H4 (cell line): ENCODE measurements around the gene KRTAP12-3. TPM values are rescaled to one million over a fixed set of nuclear protein-coding genes. Genes with fewer than 3 reads are reported as not detected.
"Not testable (repeated sequence)": the region's sequence is repeated elsewhere in the genome, so short reads cannot be mapped to it uniquely, and the experiment has no call there.

Source experiments
- DNase-seq: peaks from one replicate; pipeline ENCODE4 v3.0.0-alpha.2; 2015; ENCODE audit warnings: low spot score
- total RNA-seq: library from RNA; depleted of rRNA; stranded (reverse); fragments of >200 nt; shearing (Covaris generic); gene quantifications from 2 replicates; pipeline ENCODE4 v1.2.3, GENCODE V29; 2014

Gene KRTAP12-3
- total RNA-seq, 1 experiment from 2014 or later: not detected

DNA sequence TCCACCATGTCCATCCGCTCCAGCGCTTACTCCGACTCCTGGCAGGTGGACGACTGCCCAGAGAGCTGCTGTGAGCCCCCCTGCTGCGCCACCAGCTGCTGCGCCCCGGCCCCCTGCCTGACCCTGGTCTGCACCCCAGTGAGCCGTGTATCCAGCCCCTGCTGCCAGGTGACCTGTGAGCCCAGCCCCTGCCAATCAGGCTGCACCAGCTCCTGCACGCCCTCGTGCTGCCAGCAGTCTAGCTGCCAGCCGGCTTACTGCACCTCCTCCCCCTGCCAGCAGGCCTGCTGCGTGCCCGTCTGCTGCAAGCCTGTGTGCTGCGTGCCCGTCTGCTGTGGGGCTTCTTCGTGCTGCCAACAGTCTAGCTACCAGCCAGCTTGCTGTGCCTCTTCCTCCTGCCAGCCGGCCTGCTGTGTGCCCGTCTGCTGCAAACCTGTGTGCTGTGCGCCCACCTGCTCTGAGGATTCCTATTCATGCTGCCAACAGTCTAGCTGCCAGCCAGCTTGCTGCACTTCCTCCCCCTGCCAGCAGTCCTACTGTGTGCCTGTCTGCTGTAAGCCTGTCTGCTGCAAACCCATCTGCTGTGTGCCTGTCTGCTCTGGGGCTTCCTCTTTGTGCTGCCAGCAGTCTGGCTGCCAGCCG is 30.4 kb upstream of the KRTAP12-3 start:
- DNase-seq: not testable (repeated sequence)

DNA sequence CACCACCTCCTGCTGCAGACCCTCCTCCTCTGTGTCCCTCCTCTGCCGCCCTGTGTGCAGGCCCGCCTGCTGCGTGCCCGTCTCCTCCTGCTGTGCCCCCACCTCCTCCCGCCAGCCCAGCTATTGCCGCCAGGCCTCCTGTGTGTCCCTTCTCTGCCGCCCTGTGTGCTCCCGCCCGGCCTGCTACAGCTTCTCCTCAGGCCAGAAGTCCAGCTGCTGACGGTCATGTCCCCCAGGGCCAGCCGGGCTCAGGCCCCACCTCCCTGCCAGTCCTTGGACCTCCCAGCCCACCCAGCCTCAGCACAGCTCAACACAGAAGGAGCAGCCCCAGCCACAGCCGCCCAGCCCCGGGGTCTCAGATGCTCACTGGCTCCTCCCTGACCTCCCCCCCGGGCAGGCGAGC is 29.9 kb upstream of the KRTAP12-3 start:
- DNase-seq: not testable (repeated sequence)

DNA sequence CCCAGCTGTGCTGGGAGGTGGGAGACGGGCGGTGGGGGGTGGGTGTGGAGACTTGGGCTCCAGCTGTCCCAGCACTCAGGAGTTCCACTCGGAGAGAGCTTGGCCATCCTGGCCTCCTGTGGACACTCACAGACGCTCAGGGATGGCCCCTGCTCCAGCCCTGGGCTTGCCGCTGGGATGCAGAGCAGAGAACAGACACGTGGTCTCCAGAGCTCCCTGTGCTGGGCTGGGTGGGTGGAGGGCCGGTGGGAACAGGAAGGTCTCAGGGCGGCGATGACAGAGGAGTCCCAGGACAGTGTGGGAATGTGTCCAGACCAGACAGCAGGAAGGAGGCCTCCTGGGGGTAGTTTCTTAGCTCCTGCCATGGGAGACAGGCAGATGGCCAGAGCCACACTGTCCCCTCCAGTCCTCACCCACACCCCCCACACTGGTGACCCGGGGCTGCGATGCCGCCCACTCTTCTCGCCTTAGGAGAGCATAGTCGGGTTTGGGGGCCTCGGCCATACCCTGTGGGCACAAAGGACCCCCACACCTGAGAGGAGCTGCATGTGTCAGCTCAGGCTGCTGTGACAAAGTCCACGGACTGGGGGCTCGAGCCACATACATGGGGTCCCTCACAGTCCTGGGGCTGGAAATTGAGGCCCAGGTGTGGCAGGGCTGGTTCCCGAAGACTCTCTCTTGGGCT is 28.9 kb upstream of the KRTAP12-3 start:
- DNase-seq: no peak

DNA sequence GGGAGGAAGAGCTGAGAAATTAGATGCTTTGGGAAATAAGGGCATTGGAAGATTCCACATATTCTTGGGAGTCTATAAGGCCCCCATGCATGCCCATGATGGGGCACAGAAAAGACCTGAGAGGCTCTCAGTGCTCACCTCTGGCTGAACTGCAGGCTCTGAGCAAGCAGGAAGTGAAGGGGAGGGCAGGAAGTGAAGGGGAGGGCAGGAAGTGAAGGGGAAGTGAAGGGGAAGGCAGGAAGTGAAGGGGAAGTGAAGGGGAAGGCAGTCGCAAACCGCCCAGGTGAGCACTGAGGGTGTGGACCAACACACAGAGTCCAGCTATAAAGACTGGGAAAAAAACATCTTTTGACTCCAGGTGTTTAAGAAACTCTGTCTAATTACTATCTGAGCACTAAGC is 27.3 kb upstream of the KRTAP12-3 start:
- DNase-seq: no peak

DNA sequence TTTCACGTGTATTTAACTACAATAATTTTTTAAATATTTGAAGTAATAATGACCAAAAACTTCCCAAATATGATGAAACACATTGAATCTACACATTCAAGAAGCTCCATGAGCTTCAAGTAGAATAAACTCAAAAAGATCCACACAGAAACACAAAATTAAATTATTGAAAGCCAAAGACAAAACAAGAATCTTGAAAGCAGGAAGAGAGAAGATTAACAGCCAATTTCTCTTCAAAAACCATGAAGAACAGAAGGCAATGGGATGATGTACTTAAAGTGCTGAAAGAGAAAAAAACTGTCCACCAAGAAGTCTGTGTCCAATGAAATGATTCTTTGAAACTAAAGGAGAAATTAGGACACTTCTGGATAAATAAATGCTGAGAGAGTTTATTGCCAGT is 25.7 kb upstream of the KRTAP12-3 start:
- no peak for DNase-seq

DNA sequence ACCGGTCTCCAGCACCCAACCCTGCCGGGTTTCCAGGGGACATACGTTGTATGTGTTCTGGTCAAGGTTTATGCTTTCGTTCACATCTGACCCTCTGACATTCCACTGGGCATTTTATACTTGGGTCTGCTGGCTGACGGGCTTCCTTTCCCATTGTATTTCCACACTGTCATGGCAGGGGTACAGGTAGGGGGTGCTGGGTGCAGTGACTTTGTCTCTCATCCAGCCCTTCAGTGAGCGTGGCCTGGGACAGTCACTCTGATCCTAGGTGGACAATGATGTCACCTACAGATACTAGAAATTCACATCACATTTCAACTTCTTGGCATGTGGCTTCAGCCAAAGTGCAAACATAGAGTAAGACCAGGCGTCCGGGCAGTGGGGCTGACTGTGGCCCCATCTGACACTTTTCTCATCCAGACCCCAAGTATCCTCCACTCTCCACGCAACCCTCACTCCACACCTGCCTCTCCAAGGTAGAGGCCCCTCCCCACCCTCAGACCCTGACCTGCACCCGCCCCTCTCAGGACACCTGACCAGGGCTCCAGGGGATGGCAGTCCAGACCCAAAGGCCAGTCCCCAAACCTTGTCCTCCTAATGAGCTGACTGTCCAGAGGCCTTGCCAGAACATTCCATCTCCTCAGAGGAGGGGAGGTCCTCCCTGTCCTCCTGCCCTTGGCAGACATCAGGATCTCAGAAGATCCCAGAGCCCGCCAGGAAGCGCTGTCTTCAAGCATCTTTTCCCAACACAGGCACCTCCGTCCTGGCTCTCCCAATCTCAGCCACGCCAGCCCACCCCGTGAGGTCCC is 21.3 kb upstream of the KRTAP12-3 start:
- DNase-seq: no peak

DNA sequence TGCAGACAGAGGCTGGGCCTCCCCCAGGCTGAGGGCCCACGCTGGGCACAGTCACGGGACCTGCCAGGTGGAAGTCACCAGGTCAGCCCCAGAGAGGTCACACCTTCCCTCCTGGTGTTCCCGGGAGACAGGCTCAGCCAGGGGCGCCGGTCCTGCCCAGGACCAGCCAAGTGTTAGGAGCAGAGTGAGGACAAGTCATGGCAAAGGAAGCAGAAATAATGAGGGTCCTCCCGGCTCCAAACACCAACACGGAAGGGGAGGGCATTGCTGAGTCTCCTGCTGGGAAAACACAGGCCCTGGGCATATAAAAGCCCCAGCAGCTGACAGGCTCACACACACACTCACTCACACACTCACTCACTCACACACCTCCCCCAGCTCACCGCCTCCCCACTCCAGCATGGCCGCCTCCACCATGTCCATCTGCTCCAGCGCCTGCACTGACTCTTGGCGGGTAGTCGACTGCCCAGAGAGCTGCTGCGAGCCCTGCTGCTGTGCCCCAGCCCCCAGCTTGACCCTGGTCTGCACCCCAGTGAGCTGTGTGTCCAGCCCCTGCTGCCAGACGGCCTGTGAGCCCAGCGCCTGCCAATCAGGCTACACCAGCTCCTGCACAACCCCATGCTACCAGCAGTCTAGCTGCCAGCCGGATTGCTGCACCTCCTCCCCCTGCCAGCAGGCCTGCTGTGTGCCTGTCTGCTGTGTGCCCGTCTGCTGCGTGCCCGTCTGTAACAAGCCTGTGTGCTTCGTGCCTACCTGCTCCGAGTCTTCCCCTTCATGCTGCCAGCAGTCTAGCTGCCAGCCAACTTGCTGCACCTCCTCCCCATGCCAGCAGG is 20.5 kb upstream of the KRTAP12-3 start, which contains the start of gene KRTAP10-10:
TSS of gene KRTAP10-10 (plus strand) at position 339 of the 833 bp plus-strand sequence. CDS start at position 401, 62 bp downstream.
- no peak for DNase-seq

DNA sequence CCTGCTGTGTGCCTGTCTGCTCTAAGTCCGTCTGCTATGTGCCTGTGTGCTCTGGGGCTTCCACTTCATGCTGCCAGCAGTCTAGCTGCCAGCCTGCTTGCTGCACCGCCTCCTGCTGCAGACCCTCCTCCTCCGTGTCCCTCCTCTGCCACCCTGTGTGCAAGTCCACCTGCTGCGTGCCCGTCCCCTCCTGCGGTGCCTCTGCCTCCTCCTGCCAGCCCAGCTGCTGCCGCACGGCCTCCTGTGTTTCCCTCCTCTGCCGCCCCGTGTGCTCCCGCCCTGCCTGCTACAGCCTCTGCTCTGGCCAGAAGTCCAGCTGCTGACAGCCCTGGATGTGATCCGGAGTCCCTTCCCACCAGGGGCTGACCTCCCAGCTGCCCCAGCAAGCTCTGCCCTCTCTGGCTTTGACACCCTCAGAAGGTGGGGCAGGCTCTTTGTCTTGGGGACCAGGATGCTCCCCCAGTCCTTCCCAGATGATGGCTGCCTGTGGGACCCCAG is 19.8 kb upstream of the KRTAP12-3 start:
- not testable (repeated sequence) for DNase-seq

DNA sequence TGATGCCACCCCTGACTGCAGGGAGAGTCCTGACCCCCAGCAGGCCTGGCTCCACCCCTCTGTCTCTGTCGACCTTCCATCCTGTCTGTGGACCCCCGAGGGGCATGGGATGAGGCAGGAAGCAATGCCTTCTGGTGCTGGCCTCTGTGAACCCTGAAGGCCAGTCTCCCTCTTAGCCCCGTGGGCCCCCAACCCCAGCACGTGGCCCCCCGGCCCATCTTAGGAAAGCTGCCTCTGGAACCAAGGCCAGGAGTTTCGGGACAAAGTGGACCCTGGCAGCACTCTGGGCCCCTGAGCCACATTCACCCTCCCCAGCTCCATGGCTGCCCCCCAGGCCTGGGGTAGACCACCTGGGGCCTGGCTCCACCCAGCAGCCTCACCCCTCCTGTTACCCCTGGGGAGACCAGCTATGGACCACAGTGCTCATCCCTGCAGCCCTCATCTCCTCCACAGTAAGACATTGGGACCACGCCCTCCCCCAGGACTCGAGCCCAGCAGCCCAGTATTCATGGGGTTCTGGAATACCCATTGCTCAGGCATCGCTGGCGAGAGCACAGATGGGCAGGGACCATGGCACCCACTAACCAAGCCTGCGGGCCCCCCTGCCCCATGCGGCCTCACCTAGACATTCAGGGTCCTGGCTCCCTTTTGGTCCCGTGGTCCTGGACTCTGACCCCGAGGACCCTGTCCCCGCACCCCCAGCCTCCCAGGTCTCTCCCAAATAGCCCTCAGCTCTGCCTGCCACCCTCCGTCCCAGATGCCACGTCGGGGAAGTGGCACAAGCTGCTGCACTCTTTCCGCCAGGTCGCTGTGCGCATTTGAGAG is 19.0 kb upstream of the KRTAP12-3 start:
- DNase-seq: not testable (repeated sequence)

DNA sequence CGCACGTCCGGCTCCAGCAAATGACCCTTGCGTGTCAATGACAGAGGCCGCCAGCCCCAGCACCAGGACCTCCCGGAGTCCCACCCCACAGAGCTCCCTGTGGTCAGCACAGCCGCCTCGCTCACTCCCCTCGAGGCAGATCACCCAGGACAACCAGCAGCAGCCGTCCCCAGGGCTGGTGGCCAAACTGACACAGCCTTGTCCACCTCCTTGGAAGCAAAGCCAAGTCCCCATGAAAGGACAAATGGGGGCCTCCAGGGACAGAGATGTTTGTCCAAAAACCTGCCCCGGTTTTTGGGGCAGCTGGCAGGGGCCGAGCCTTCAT is 18.4 kb upstream of the KRTAP12-3 start:
- DNase-seq: no peak

DNA sequence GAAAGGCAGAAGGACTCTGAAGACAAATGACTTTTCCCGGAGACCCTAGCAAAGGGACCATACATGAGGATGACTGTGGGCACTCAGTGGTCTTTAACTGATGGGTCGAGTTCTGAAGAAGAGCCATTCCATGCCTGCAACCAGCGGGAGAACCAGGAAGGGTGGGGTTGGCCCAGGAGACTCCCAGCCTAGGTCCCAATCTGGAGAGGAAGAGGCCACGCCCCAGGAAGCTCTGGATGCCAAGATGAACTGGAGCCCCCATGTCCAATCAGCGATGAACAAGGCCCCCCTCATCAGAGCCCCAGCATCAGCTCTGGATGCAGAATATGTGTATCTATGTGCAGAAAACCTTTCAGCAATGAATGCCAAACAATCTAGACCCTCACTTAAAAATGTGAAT is 17.0 kb upstream of the KRTAP12-3 start:
- DNase-seq: no peak

DNA sequence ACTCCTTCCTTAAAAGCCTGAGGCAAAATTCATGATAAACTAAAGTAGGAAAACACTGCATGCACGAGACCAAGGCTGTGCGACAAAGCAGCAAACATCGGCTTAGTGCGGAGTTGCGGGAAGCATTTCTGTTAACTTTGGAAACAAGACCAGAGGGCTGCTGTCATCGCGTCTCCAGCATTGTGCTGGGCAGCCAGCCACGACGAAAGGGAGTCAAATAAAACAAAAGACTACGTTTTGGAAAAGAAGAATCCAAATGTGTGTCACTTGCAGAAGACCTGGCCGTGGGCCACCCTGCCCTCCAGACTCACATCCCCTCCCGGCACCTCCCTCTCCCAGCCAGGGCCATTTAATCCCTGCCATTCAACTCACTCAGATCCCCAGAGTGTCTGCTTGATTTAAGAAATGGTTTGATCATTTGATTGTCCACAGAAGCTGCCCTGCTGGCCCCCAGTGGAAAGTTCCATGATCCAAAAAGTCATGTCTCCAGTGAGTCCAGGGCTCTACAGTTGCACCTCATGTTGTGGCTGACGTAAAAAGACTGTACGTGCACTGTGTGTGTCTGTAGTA is 13.9 kb upstream of the KRTAP12-3 start:
- DNase-seq: no peak

DNA sequence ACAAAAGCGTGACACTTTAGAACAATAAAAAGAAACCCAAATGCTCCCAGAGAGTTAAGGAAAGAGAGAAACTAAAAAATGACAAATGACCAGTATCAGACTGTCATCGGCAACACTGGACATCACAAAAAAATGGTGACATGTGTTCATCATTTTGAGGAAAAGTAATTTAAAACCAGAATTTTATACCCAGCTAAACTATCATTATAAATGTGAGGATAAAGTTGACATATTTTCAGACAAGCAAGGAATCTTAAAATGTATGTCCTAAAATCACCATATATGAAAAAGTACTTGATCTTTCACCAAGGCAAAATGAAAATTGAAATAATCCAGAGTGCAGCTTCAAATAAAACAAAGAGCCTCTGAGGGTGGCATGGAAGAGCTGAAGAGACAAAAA is 12.9 kb upstream of the KRTAP12-3 start:
- no peak for DNase-seq

DNA sequence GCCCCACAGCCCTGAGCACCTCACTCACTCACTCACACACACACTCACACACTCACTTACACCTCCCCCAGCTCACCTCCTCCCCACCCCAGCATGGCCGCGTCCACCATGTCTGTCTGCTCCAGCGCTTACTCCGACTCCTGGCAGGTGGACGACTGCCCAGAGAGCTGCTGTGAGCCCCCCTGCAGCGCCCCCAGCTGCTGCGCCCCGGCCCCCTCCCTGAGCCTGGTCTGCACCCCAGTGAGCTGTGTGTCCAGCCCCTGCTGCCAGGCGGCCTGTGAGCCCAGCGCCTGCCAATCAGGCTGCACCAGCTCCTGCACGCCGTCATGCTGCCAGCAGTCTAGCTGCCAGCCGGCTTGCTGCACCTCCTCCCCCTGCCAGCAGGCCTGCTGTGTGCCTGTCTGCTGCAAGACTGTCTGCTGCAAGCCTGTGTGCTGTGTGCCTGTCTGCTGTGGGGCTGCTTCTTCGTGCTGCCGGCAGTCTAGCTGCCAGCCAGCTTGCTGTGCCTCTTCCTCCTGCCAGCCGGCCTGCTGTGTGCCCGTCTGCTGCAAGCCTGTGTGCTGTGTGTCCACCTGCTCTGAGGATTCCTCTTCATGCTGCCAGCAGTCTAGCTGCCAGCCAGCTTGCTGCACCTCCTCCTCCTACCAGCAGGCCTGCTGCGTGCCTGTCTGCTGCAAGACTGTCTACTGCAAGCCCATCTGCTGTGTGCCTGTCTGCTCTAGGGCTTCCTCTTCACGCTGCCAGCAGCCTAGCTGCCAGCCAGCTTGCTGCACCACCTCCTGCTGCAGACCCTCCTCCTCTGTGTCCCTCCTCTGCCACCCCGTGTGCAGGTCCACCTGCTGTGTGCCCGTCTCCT is 11.1 kb upstream of the KRTAP12-3 start, which contains the start of gene KRTAP10-11:
TSS of gene KRTAP10-11 (plus strand) at position 49 of the 856 bp plus-strand sequence. CDS start at position 94, 45 bp downstream.
- DNase-seq: not testable (repeated sequence)

DNA sequence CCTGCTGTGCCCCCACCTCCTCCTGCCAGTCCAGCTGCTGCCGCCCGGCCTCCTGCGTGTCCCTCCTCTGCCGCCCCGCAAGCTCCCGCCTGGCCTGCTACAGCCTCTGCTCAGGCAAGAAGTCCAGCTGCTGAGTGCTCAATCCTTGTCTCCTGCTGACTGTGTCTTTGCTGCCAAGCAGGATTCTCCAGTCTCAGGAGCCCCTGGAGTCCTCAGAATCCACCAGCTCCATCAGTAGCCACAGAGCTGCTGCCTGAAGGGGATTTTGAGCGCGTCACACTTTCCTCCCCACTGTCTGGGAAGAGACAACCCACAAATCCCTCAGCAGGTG is 10.5 kb upstream of the KRTAP12-3 start:
- DNase-seq: no peak

DNA sequence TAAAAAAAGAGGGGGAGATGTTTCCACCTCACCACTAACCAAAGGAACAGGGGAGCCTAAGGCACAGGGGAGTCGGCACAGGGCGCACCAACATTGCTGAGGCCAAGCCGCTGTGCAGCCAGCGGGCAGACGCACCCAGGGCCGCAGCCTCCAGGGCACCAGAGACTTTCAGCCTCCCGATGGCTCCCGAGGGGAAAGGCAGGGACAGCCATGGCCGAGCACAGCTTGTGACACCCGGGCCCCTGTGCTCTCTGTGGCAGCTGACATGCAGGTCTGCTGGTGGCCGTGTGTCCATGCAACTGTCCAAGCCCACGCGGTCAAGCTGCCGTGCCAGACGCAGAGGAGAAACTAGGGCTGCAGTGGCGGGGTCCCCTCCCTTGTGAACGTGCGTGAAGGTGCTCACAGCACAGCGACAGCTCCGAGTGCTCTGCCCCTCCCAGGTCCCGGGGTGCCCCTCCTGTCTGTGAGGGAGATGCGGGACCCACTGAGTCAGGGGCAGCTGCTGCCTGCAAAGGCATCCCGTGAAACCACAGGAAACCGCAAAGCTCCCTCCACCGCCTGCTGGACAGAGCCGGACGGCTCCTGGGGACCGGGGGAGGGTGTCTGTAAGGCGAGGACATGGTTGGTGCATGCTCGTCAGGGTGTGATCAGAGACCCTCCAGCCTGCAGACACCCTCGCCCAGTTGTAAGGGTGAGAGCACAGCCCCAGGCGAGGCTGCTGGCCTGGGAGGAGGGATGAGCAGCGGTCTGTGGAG is 9.0 kb upstream of the KRTAP12-3 start:
- no peak for DNase-seq

DNA sequence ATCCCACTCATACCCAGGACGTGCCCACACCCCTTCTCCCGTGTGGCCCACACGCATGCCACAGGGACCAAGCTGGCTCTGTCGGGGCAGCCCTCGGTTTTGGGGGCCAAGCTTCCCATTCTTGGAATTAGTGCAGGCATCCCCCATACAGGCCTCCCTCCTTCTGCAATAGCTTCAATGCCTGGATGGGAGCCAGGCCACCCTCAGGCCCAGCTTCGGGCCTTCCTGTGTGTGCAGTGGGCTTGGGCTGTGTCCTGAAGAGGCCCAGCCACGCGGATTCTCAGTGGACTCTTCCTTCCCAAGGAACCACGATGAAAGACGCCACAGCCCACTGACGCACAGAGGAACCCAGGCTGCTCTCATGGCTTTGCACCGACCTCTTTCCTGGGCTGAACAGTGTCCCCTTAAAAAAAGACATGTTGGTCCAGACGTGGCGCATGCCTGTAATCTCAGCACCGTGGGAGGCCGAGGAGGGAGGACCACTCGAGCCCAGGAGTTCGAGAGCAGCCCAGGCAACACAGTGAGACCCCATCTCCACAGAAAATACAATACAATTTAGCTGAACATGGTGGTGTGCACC is 8.1 kb upstream of the KRTAP12-3 start:
- no peak for DNase-seq

DNA sequence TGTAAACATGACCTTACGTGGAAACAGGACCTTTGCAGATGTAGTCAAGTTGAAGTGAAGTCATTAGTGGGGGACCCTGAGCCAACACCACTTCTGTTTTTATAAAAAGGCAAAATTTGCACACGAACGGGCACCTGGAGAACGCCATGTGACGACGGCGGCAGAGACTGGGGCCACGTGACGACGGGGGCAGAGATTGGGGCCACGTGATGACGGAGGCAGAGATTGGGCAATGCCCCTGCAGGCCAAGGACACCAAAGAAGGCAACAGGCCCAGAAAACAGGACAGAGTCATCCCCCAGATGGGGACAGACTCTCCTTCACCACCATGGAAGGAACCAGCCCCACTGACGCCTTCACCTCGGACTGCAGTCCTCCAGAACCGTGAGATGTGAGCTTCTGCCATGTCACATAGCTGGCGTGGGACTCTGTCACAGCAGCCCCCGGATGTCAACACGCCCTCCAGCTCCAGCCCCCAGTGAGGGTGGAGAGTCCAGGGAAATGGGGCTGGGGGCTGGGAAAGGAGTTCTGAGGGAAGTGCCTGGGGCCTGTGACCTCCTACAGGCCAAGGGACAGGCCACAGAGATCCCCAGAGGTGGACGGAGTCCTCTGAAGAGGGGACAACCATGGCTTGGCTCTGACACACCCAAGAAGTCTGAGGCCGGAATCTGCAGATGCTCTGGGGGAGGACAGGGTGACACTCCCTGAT is 7.3 kb upstream of the KRTAP12-3 start:
- DNase-seq: no peak
